OCI-M1 (cell line): ENCODE data around the gene CELA3A.
"Not testable (repeated sequence)": the region's sequence is repeated elsewhere in the genome, so short reads cannot be mapped to it uniquely, and the experiment has no call there.

Experiments used
- DNase-seq: peaks from one replicate; lab custom pipeline; 2025; lab: John Stamatoyannopoulos, UW

Gene CELA3A

DNA sequence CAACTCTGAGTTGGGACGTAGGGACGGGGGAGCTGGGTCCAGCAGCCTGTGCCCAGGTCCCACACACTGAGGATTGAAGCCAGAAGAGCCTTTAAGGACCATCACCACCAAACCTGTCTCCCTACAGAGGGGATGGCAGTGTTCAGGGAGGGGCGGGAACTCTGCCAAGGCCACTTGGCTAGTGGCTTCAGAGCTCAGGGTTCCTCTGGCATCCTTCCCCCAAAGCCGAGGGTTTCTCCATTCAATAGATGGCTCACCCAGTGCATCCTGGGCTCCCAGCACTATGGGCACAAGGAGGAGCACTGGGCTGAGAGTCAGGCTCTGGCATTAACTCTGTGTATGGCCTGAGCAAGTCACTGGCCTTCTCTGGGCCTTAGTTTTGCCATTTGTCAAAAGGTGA, 20.2 kb upstream of the CELA3A start:
- not testable (repeated sequence) for DNase-seq

GRCh38 chr1:21982122-21982521, 19.3 kb upstream of the CELA3A start:
- not testable (repeated sequence) for DNase-seq

GRCh38 chr1:21983539-21983938, 17.9 kb upstream of the CELA3A start:
- not testable (repeated sequence) for DNase-seq

DNA sequence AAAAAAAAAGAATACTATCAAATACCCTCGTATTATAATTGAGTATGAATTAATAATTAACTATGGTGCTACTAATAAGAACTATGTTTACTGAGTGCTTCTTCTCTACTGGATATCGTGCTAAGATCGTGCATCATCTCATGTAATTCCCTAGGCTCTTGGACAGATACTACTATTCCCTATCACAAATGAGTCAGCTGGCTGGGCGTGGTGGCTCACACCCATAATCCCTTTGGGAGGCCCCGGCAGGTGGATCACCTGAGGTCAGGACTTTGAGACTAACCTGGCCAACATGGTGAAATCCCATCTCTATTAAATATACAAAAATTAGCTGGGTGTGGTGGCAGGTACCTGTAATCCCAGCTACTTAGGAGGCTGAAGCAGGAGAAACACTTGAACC, 15.6 kb upstream of the CELA3A start:
- not testable (repeated sequence) for DNase-seq

DNA sequence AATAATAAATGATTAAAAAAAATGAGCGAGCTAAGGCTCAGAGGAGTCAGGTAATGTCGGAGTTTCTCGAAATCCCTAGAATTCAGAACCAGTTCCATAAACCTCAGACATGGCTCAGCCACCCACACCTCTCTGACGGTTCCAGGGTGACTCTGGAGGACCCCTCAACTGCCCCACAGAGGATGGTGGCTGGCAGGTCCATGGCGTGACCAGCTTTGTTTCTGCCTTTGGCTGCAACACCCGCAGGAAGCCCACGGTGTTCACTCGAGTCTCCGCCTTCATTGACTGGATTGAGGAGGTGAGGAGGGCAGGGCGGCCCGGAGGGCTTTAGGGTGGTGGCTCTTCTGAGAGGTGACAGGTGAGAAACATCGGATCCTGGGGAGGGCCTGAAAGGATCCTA, 15.1 kb upstream of the CELA3A start:
- DNase-seq = not testable (repeated sequence)

DNA sequence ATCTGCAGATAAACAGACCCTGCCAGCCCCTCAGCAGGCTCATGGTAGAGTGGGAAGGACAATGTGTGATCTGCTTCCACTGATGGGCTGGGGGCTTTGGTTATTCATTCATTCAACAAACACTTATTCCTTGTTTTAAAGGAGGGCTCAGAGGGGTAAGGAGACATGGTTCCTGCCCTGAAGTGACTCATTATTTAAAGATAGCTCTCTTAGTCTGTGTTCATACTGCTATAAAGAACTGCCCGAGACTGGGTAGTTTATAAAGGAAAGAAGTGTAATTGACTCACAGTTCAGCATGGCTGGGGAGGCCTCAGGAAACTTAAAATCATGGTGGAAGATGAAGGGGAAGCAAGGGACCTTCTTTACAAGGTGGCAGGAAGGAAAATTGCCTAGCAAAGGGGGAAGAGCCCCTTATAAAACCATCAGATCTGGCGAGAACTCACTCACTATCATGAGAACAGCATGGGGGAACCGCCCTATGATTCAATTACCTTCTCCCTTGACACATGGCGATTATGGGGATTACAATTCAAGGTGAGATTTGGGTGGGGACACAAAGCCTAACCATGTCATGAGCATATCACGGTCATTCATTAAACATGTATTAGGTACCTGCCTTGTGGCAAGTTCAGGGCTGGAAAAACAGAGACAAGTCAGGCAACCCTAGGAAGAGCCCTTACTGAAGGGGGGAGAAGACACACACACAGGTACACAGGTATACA, 11.6 kb upstream of the CELA3A start:
- not testable (repeated sequence) for DNase-seq

DNA sequence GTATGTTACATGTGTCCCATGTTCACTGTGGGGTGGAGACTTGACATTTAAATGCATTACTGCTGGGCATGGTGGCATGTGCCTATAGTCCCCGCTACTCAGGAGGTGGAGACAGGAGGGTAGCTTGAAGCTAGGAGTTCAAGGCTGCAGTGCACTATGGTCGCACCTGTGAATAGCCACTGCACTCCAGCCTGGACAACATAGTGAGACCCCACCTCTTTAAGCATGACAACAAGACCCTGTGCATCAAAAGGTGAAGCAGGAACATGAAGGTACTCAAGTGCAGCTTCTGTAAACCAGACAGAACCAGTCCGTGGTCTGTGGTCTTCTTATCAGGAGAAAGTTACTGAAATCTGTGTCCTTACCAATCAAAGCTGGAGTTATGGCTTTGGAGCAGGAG, 9.3 kb upstream of the CELA3A start:
- DNase-seq = not testable (repeated sequence)

DNA sequence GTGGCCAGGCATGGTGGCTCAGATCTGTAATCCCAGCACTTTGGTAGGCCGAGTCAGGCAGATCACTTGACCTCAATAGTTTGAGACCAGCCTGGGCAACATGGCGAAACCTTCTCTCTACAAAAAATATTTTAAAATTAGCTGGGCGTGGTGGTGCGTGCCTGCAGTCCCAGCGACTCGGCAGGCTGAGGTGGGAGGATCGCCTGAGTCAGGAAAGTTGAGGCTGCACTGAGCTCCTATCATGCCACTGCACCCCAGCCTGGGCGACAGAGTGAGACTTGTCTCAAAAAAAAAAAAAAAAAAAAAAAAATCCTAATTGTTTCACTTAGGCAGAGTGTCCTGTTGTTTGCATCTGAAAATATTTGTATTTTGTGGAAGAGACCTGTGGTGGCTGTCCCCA, 6.7 kb upstream of the CELA3A start:
- DNase-seq = not testable (repeated sequence)

- not testable (repeated sequence) for DNase-seq
Measured at GRCh38 chr1:21996663-21996970, 4.8 kb upstream of the CELA3A start.

DNA sequence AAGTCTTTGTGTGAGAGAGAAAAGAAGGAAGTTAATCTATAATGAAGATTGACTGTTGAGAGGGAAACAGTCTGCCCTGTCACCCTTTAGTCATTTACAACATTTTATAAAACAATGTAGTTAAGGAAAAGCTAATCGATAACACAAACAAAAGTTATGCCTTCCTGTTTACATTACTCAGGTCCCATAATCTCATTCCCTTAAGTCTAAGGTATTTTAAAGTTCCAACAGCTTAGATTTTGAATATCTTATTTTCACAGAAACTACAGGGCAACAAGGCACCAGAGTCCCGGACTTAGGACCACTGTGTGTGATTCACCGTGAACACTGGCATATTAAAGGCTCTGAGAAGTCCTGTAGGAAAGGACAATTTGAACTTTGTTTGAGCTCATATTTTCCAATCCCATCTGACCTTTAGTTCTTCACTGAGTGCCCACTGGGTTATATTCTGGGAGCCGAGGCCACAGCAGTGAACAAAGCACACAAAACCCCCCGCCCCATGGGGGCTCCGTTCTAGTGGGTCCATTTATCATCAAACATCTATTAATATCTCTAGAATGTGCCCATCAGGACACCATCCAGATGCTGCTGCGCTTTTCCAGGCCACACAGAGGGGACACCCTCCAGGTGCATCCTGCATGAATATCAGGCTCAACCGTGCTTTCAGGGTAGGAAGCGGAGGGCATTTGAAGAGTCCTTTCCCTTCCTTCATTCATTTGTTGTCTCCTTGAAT, 3.4 kb upstream of the CELA3A start:
- peak; percentile 37 for DNase-seq

DNA sequence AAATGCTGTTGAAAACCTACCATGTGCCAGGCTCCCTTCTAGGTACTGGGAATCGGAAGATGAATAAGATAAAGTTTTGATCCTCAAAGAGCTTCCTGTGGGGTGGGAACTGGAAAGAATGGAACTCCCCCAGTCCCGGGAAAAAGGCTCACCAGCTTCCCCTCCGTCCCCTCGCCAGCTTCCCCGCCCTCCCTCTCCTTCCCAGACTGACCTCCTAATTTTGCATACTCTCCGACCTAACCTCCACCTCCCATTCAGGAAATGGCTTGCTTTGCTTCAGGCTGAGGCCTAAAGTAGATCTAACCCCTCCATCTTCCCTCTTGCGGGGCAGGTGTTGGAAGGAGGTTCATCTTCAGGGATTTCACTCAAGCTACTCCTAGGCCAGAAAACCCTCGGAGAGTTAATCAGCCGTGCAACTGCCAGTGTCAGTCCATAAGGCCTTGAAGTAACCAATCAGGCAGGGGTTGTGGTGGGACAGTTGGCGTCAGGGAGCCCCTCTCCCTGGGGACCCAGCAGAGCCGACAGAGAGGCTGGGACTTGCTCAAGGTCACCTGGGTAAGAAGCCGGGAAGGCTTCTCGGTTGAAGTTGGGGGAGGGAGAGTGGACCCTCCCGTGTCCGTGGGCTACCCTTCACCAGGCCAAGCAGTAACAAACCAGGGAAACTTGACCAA, 2.7 kb upstream of the CELA3A start:
- not testable (repeated sequence) for DNase-seq

DNA sequence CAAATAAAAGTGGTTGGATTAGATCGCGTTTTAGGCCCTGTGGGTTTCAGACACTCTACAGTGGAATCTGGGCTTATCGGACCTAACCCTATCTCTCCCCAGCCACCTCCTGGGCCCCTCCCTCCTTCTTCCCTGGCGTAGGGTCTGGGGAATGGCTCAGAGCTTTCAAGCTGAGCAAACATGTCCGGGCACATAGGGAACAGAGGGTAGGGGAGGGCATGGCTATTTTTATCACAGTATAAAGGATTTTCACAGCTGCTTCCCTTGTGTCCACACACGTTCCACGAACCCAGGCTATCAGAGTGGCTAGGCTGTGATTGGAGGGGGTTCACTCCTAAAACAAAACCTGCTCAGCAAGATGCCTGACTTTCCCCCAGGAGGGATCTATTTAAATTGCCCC, 1.8 kb upstream of the CELA3A start:
- not testable (repeated sequence) for DNase-seq

DNA sequence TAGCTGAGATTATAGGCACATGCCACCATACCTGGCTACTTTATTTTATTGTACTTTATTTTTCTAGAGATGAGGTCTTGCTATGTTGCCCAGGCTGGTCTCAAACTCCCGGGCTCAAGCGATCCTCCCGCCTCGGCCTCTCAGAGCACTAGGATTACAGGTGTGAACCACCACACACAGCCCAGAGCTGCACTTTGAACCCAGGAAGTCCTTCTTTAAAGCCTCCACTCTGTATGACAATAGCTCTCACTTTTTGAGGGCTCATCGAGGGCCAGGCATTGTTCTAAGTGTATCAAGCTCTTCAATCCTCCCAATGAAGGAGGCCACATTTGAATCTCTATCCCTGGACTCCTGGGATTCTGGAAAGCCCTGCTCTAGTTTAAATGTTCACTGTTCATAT, 1.0 kb downstream of the CELA3A start:
- not testable (repeated sequence) for DNase-seq

DNA sequence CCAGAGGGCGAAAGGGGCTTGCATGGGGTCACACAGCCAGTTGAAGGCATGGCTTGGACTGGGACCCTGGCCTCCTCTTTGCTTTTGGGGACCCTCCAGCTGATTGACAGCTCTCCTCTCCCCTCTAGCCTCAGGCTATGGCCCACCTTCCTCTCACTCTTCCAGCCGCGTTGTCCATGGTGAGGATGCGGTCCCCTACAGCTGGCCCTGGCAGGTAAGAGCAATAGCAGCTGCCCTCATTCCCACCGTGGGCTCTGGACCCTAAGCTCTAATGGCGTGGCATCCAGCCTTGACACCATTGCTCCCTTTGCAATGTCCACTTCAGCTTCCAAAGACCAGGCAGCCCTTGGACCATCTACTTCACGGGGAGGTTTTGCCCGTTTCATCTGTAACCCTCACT, 1.4 kb downstream of the CELA3A start:
- not testable (repeated sequence) for DNase-seq

GRCh38 chr1:22003959-22004358, 2.5 kb downstream of the CELA3A start:
- not testable (repeated sequence) for DNase-seq

GRCh38 chr1:22005261-22006149, 4.0 kb downstream of the CELA3A start:
- DNase-seq = peak; percentile 70

DNA sequence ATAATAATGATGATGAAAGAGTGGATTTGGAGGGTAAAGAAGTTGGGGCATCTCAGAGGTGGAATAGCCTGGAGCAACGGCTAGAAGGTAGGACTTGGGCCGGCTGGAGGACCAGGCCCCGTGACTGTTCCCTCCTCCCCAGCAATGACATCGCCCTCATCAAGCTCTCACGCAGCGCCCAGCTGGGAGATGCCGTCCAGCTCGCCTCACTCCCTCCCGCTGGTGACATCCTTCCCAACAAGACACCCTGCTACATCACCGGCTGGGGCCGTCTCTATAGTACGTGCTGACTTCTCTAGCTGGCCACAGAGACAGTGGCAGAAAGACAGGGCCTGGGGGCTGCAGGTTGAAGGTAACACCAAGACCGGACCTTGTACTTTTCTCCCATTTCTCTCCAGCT, 5.3 kb downstream of the CELA3A start:
- not testable (repeated sequence) for DNase-seq

GRCh38 chr1:22007262-22007661, 5.8 kb downstream of the CELA3A start:
- not testable (repeated sequence) for DNase-seq

DNA sequence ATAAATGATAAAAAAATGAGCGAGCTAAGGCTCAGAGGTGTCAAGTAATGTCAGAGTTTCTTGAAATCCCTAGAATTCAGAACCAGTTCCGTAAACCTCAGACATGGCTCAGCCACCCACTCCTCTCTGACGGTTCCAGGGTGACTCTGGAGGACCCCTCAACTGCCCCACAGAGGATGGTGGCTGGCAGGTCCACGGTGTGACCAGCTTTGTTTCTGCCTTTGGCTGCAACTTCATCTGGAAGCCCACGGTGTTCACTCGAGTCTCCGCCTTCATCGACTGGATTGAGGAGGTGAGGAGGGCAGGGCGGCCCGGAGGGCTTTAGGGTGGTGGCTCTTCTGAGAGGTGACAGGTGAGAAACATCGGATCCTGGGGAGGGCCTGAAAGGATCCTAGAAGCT, 8.1 kb downstream of the CELA3A start:
- not testable (repeated sequence) for DNase-seq

DNA sequence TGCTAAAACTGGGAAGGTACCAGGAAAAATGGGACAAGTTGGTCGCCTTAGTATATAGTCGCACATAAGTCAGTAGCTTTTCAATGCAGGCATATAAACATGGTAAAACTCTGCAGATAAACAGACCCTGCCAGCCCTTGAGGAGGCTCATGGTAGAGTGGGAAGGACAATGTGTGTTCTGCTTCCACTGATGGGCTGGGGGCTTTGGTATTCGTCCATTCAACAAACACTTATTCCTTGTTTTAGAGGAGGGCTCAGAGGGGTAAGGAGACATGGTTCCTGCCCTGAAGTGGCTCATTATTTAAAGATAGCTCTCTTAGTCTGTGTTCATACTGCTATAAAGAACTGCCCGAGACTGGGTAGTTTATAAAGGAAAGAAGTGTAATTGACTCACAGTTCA, 11.3 kb downstream of the CELA3A start:
- not testable (repeated sequence) for DNase-seq

DNA sequence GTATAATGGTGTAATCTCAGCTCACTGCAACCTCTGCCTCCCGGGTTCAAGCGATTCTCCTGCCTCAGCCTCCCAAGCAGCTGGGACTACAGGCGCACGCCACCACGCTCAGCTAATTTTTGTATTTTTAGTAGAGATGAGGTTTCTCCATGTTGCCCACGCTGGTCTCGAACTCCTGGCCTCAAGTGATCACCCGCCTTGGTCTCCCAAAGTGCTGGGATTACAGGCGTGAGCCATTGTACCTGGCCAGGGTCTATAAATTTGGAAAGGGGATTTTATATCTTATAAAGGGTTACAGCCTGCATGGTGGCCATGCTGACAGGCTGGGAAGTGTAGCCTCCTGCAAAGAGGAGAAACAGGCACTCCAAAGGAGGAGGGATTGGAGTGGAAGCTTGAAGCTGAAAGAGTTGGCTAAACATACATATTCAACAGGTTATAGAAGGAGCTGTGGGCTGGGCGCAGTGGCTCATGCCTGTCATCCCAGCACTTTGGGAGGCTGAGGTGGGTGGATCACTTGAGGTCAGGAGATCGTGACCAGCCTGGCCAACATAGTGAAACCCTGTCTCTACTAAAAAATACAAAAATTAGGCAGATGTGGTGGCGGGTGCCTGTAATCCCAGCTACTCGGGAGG, 13.2 kb downstream of the CELA3A start:
- not testable (repeated sequence) for DNase-seq
